Stimulated activated naive CD8-positive, alpha-beta T cell treated with anti-CD3 and anti-CD28 coated beads, Interleukin-15, Interleukin-2, amounts not matched to agents 100 ng/mL and 50 ng/mL, for 24 hours (primary cell): ENCODE measurements around the gene FOXN1.
"Not testable (repeated sequence)": the region's sequence is repeated elsewhere in the genome, so short reads cannot be mapped to it uniquely, and the experiment has no call there.

Experiments
- H3K27ac Mint-ChIP-seq: one replicate; pipeline ENCODE4 v1.8.0; 2021; ENCODE audit warnings: mild to moderate bottlenecking, mixed read lengths
- H3K27me3 Mint-ChIP-seq: one replicate; pipeline ENCODE4 v1.8.0; 2021; ENCODE audit warnings: mixed read lengths
- H3K36me3 Mint-ChIP-seq: one replicate; pipeline ENCODE4 v1.8.0; 2021; ENCODE audit warnings: low read depth, mixed read lengths
- H3K4me1 Mint-ChIP-seq: one replicate; pipeline ENCODE4 v1.8.0; 2021; ENCODE audit warnings: low read depth, mixed read lengths
- H3K4me3 Mint-ChIP-seq: one replicate; pipeline ENCODE4 v1.8.0; 2021; ENCODE audit warnings: mild to moderate bottlenecking, mixed read lengths
- H3K9me3 Mint-ChIP-seq: one replicate; pipeline ENCODE4 v1.8.0; 2021; ENCODE audit warnings: mixed read lengths

FOXN1 gene, protein sequence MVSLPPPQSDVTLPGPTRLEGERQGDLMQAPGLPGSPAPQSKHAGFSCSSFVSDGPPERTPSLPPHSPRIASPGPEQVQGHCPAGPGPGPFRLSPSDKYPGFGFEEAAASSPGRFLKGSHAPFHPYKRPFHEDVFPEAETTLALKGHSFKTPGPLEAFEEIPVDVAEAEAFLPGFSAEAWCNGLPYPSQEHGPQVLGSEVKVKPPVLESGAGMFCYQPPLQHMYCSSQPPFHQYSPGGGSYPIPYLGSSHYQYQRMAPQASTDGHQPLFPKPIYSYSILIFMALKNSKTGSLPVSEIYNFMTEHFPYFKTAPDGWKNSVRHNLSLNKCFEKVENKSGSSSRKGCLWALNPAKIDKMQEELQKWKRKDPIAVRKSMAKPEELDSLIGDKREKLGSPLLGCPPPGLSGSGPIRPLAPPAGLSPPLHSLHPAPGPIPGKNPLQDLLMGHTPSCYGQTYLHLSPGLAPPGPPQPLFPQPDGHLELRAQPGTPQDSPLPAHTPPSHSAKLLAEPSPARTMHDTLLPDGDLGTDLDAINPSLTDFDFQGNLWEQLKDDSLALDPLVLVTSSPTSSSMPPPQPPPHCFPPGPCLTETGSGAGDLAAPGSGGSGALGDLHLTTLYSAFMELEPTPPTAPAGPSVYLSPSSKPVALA

DNA sequence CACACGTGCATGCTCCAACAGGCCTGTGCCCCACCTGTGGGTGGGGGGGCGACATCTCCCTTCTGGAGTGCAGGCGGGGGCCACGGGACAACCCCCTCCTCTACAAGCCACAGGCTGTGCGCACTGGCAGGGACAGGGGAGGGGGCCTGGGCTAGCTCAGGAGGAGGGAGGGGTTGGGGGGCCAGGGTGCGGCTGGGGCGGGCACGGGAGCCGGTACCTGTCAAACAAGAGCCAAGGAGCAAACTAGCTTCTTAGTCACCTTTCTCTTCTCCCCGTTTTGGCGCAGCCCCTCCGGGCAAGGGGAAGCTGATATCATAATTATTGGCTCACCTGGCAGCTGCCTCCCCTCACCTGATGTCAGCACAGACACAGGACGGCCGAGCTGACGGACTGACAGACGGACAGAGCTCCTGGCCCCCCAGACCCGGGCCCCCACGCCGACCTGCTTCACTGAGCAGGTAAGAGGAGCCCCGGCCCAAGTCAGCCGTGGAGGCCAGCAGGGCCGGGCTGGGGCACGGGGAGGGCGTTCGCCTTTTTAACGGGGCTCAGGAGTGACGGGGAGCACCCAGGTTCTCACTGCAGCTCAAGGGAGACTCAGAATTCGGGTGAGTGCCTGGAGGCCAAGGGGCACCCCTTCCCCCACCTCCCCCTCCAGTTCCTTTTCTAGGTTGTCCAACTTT is at the start of gene FOXN1:
Gene FOXN1, plus strand, starts transcription at position 363 of the 680 bp plus-strand sequence. CDS start 17,622 bp downstream, outside the sequence.
- no peaks in the 10 kb centered on the region for H3K4me1 Mint-ChIP-seq
- no peaks in the 10 kb centered on the region for H3K9me3 Mint-ChIP-seq
- no peak within 1 kb of the TSS for H3K4me3 Mint-ChIP-seq
- H3K27ac Mint-ChIP-seq = no peak within 1 kb of the TSS
- H3K36me3 Mint-ChIP-seq = no peaks in the 10 kb centered on the region
- H3K27me3 Mint-ChIP-seq = peaks cover 14% of the 10 kb centered on the region

DNA sequence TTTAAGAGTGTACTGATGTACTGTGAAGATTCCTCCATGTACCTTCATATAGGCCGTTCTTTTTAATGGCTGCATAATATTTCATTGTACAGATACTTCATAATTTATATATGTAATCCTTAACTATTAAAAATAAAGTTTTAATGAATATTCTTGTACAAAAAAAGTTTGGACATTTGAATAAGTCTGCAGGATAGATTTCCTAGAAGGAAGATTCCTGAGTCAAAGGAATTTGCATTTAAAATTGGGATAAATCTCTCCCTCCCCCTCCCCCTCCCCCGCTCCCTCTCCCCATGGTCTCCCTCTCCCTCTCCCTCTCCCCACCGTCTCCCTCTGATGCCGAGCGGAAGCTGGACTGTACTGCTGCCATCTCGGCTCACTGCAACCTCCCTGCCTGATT is 48.3 kb upstream of the FOXN1 start:
- H3K4me3 Mint-ChIP-seq = no peak overlapping the region

DNA sequence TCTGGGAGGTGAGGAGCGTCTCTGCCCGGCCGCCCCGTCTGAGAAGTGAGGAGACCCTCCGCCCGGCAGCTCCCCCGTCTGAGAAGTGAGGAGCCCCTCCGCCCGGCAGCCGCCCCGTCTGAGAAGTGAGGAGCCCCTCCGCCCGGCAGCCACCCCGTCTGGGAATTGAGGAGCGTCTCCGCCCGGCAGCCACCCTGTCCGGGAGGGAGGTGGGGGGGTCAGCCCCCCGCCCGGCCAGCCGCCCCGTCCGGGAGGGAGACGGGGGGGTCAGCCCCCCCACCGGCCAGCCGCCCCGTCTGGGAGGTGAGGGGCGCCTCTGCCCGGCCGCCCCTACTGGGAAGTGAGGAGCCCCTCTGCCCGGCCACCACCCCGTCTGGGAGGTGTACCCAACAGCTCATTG is 47.3 kb upstream of the FOXN1 start:
- H3K36me3 Mint-ChIP-seq, H3K9me3 Mint-ChIP-seq, H3K27me3 Mint-ChIP-seq, H3K4me1 Mint-ChIP-seq, H3K4me3 Mint-ChIP-seq, H3K27ac Mint-ChIP-seq: not testable (repeated sequence)

More for the DNA sequence above, 48.3 kb upstream of the FOXN1 start:
- no peaks in the 10 kb centered on the region for H3K4me1 Mint-ChIP-seq
- no peaks in the 10 kb centered on the region for H3K36me3 Mint-ChIP-seq
- H3K27ac Mint-ChIP-seq = no peak overlapping the region
- H3K27me3 Mint-ChIP-seq = peaks cover 3% of the 10 kb centered on the region
- no peaks in the 10 kb centered on the region for H3K9me3 Mint-ChIP-seq

DNA sequence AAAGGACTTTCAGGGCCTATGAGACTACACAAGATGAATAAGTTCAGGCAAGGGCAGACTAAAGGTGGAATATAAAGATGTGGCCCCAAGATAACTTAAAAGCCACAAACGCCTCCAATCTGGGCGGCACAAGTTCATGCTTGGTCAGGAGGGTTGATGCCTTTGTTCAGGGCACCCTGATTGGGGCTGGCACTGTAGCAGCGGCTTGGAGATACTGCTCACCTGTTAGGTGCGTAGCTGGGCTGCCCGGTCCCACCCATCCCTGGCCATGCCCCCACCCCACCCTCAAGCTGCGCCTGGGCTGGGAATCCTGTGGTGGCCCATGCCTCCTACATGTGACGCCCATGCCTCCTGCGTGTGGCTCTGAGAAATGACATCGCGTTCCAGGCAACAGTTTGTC is 45.2 kb upstream of the FOXN1 start:
- Mint-ChIP-seq H3K4me1 (no peaks in the 10 kb centered on the region), H3K36me3 (no peaks in the 10 kb centered on the region), H3K9me3 (no peaks in the 10 kb centered on the region), H3K27me3 (peaks cover 13% of the 10 kb centered on the region), H3K4me3 (no peak overlapping the region), H3K27ac (no peak overlapping the region)

DNA sequence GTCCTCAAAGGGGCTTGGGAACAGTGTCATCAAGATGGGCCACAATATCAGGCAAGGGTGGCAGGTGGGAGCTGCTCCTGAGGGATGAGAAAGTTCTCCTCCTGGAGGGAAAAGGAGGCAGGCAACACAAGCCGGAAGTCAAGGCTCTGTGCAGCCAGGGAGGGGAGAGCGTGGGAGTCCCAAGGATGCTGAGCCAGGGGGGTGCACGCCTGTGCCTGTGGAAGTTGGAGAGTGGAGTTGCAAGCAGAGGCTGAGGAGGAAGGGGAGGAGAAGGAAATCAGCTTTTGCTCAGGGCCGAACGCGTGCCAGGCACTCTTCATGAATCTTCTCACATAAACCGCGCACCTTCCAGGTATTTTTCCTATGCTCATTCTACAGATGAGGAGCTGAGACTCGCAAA is 40.1 kb upstream of the FOXN1 start:
- Mint-ChIP-seq H3K4me3 (no peak overlapping the region), H3K4me1 (peaks cover 17% of the 10 kb centered on the region), H3K36me3 (no peaks in the 10 kb centered on the region), H3K27me3 (peaks cover 24% of the 10 kb centered on the region), H3K9me3 (no peaks in the 10 kb centered on the region), H3K27ac (no peak overlapping the region)

DNA sequence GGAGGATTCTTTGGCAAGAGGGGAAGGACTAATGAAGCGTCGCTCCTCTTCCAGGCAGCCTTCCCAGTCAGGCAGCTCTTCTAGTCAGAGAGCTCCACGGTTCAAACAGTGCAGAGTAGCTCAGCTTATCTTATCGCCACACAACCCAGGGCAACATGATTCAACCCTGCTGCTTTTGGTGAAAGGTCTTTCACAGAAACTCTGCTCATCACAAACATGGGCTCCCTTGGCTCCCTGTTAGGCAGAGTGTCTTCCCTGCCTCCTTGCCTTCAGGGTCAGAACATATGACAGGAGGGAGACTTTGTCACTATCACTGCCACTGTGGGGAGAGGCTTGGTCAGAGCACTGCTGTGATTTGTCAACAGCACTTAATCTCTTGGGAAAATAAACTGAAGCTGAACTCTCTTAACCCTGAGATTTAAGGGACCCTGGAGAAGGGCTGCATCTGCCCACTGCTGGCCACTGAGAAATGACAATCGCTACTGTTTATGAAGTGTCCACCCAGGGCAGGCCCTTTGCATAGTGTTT is 39.6 kb upstream of the FOXN1 start:
- Mint-ChIP-seq H3K27me3 (peaks cover 24% of the 10 kb centered on the region), H3K4me3 (no peak overlapping the region), H3K36me3 (no peaks in the 10 kb centered on the region), H3K4me1 (peaks cover 17% of the 10 kb centered on the region), H3K9me3 (no peaks in the 10 kb centered on the region), H3K27ac (no peak overlapping the region)

DNA sequence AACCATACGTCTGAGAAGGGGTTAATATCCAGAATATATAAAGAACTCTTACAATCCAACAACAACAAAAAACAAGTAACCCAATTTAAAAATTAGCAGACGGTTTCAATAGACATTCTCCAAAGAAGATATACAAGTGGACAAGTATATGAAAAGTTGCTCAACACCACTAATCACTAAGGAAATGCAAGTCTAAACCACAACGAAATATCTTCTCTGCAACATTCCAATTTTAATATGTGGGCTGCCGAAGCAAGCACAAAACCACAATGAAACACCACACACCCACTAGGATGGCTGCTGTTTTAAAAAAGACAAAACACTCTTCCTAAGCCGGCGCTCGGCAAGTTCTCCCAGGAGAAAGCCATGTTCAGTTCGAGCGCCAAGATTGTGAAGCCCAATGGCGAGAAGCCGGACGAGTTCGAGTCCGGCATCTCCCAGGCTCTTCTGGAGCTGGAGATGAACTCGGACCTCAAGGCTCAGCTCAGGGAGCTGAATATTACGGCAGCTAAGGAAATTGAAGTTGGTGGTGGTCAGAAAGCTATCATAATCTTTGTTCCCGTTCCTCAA is 38.6 kb upstream of the FOXN1 start:
- Mint-ChIP-seq H3K4me1 (peaks cover 17% of the 10 kb centered on the region), H3K27ac (no peak overlapping the region), H3K9me3 (no peaks in the 10 kb centered on the region), H3K36me3 (no peaks in the 10 kb centered on the region), H3K27me3 (peaks cover 24% of the 10 kb centered on the region), H3K4me3 (no peak overlapping the region)

DNA sequence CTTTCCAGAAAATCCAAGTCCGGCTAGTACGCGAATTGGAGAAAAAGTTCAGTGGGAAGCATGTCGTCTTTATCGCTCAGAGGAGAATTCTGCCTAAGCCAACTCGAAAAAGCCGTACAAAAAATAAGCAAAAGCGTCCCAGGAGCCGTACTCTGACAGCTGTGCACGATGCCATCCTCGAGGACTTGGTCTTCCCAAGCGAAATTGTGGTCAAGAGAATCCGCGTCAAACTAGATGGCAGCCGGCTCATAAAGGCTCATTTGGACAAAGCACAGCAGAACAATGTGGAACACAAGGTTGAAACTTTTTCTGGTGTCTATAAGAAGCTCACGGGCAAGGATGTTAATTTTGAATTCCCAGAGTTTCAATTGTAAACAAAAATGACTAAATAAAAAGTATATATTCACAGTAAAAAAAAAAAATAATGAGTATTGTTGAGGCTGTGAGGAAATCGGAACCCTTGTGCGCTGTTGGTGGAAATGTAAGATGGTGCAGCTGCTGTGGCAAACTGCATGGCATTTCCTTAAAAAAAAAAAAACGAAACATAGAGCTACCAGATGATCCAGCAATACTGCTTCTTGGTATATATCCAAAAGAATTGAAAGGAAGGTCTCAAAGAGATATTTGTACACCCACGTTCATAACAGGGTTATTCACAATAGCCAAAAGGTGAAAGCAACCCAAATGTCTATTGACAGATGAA is 38.0 kb upstream of the FOXN1 start:
- Mint-ChIP-seq H3K27me3 (peaks cover 20% of the 10 kb centered on the region), H3K4me1 (peaks cover 17% of the 10 kb centered on the region)
- not testable (repeated sequence) for H3K27ac Mint-ChIP-seq, H3K9me3 Mint-ChIP-seq, H3K4me3 Mint-ChIP-seq, H3K36me3 Mint-ChIP-seq

DNA sequence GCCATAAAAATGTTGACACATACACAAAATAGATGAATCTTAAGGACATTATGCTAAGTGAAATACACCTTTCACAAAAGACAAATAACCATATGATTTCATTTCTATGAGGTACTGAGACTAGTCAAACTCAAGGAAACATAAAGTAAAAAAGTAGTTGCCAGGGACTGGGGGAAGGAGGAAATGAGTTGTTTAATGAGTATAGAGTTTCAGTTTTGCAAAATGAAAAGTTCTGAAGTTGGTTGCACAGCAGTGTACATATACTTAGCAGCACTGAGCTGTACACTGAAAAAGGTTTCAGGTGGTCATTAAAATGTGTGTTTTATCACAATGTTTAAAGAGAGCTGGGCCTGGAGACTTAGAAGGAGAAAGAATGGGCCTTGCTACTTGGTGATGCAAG is 37.4 kb upstream of the FOXN1 start:
- Mint-ChIP-seq H3K27ac (no peak overlapping the region), H3K36me3 (no peaks in the 10 kb centered on the region), H3K4me1 (peaks cover 17% of the 10 kb centered on the region), H3K4me3 (no peak overlapping the region), H3K27me3 (peaks cover 17% of the 10 kb centered on the region), H3K9me3 (no peaks in the 10 kb centered on the region)

DNA sequence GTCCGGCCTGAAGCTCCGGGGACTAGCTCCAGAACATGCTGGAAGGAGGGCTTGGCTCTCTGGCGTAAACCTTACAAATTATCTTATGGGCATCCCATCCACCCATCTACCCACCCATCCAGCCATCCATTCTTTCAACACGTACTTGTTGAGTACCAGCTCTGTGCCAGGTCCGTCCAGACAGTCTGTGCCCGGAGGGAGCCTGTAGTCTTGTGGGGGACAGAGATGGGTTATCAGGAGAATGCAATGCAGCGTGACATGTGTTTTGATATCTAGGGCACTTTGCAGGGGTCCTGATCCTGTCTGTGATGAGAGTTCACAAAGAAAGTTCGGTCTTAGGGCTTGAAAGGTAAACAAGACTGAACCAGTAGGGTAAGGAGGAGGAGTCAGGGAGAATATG is 36.8 kb upstream of the FOXN1 start:
- Mint-ChIP-seq H3K4me3 (no peak overlapping the region), H3K36me3 (no peaks in the 10 kb centered on the region), H3K27ac (no peak overlapping the region), H3K4me1 (peaks cover 17% of the 10 kb centered on the region), H3K27me3 (peaks cover 13% of the 10 kb centered on the region), H3K9me3 (no peaks in the 10 kb centered on the region)

DNA sequence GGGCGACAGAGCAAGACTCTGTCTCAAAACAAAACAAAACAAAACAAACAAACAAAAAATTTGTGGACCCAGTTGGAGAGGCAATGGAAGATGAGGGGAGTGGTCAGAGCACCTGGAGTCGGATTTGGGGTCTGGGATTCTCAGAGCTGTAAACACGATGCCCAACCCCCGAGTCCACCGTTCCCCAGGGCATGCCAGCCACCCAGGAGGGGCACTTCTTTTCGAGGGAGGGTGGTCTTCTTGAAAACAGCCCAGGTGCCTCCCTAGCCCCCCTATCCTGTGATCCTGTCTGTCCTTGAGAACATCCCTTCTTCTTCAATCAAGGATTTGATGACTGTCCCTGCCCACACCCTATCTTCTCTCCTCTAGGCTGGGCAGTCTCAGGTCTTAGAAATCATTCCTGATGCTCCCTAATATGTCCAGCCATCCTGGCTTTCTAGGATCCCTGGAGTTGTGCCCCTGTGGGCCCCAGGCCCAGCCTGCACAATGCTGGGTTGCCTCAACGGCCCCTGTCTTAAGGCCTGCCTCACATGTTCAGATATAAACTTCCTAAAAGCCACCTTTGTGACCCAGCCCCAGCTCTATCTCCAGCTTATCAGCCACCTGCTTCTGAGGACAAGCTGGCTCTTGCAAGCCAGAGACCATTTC is 35.8 kb upstream of the FOXN1 start:
- no peaks in the 10 kb centered on the region for H3K36me3 Mint-ChIP-seq
- peaks cover 20% of the 10 kb centered on the region for H3K4me1 Mint-ChIP-seq

DNA sequence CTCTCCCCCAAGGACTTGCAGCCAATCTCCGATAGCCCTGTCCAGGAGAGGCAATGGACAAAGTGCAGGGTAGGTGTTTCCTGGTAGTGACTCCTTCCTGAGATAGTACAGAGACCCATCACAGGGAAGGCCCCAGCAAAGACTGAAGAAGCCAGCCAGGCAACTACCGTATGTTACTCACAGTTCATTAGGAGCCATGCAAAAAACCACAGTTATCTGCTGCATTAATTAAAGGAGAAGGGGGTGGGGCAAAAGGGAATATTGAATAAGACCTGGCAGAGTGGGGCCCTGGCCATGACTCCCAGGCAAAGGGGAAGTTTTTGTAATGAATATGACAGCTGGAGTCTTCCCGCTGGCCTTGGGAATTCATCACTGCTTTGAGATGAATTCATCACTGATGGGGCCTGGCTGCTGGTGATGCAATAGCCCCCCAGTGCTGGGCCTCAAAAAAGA is 35.2 kb upstream of the FOXN1 start:
- Mint-ChIP-seq H3K4me1 (peaks cover 24% of the 10 kb centered on the region), H3K27me3 (peaks cover 11% of the 10 kb centered on the region), H3K4me3 (no peak overlapping the region), H3K9me3 (no peaks in the 10 kb centered on the region), H3K27ac (no peak overlapping the region), H3K36me3 (no peaks in the 10 kb centered on the region)

More for the DNA sequence above, 35.8 kb upstream of the FOXN1 start:
- Mint-ChIP-seq H3K4me3 (no peak overlapping the region), H3K9me3 (no peaks in the 10 kb centered on the region), H3K27ac (no peak overlapping the region), H3K27me3 (peaks cover 13% of the 10 kb centered on the region)

DNA sequence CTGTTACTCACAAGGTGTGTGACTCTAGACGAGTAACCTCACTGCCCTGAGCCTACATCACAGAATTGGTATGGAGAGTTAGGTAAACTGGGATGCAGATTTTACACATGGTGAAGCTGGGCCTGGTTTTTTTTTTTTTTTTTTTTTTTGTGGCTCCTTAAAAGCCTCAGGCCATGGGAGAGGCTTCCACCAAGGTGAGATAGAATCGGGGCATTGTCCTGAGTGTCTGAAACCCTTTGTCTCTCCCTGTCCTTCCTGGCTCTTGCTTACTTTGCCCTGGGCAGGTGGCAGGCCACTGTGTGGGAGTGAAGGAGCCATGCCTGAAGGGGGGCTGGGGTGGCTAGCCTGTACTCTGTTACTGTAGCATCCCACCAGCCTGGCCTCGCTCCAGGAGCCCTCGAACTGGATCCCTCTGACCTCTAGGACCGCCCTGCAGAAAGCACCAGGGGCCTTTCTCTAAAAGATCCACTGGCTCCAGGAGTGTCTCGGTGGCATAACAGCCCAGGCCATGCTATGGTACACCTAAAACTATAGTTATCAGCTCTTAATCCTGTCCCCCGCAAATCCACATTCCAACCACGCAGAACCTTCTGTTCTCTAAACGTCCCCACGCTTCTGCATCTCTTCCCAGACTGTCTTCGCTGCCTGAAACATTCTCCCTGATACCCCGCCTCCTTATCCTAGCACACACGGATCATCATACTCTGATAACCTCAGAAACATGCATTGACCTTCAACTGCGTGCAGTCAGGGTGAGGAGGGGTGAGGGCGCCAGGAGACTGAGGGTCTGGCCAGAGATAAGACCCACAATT is 34.4 kb upstream of the FOXN1 start:
- peaks cover 4% of the 10 kb centered on the region for H3K27me3 Mint-ChIP-seq
- no peak overlapping the region for H3K27ac Mint-ChIP-seq
- no peaks in the 10 kb centered on the region for H3K36me3 Mint-ChIP-seq
- no peak overlapping the region for H3K4me3 Mint-ChIP-seq
- H3K9me3 Mint-ChIP-seq = no peaks in the 10 kb centered on the region
- H3K4me1 Mint-ChIP-seq = peaks cover 24% of the 10 kb centered on the region
